HG02588 (cell line): Measurements from ENCODE around the gene CXCR2.
"Not testable (repeated sequence)": the region's sequence is repeated elsewhere in the genome, so short reads cannot be mapped to it uniquely, and the experiment has no call there.

ENCODE experiments used
- ATAC-seq: cut with Tn5 transposase; IDR thresholded peaks from one replicate; pipeline ENCODE4 v1.9.1; 2021; ENCODE audit warnings: mild to moderate bottlenecking, moderate library complexity; ENCODE audit not compliant: unreplicated experiment

The CXCR2 gene

DNA sequence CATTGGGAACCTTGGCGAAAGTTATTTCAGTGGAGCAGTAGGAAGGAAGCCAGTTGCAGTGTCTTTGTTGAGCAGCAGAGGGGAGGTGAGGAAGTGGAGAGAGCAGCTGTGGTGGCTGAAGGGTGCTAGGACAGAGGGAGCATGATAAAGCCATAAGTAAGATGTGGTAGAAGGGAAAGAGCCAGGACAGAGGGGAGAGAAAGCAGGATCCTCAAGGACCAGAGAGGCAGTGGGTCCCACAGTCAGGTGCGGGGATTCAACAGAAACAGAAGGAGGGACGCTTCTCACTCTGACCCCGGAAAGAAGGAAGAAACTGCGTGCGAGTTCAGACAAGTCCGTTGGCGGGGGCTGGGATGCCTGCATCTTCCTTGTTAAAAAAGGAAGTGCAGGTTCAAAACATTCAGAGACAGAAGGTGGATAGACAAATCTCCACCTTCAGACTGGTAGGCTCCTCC, at the start of gene CXCR2:
CXCR2 (plus strand) TSS at position 403 of the 455 bp plus-strand sequence. CDS start 8,774 bp downstream, outside the sequence.
- ATAC-seq: no peak

DNA sequence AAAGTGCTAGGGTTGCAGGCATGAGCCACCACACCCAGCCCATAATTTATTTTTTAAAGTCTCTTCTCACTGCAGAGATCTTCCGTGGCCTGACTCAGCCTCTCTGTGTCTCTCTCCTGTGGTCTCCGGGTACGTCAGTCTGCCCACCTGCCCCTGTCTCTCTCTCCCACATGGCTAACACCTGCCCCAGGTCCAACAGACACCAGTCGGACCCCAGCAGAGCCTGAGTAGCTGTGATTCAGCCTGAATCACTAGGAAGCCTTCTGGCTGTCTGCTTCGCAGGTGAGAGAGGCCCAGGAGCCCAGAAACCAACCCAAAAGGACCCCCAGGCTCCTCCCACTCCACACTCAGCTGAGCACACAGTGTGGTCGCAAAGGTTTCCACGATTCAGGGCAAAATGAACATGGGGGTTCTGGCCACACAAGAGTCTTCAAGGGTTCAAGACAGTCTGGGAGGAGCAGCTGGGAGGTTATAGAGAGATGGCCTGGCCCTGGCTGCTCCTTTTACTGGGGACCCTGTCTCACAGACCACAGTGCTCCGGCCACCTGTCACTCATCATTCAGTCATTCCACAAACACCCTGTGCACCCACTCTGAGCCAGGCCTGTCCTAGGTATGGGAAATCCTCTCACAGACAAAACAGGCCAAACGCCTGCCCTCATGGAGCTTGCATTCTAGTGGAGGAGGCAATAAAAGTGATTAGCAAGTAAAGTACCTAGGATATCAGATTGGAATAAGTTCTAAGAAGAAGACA, 48.2 kb upstream of the CXCR2 start:
- ATAC-seq: no peak

DNA sequence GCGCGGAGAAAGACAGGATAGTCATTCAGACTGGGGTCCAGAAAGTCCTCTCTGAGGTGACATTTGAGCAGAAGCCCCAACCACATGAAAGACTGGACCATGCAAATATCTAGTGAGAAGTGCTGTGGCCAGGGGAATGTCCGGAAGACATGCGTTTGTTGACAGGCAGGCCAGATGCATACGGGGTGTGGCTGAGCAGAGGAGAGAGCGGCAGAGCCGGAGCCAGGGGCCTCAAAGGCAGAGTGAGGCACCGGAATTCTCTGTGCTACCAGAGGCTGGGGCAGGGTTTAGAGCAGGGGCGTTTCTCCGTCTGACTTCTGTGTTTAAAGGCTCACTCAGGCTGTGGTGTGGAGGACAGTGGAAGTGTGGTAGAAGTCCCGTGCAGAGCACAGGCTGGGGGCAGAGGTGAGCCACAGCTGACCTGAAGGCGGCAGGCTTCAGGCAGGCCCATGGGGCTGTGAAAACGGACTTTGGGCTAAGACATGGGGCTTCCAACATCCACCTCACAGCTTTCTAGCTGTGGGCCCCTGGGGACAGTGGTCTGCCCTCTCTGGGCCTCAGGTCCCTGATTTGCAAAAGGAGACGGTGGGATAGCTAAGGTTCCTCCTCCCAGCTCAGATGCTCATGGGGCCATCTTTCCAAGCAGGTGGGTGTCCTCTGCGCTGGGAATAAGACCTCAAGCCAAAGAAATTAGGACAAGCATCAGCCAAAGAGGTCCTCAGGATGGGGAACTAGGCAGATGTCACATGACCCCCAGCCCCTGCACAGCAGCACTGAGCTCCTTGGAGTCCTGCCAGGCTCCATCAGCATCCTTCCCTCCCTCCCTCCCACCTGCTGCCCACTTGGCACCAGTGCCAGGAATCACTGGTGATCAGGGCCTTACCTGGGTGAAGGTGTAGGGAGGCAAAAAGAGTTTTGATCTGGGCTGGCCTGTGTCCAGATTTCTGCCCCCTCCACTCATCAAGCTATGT, 45.6 kb upstream of the CXCR2 start:
- no peak for ATAC-seq

DNA sequence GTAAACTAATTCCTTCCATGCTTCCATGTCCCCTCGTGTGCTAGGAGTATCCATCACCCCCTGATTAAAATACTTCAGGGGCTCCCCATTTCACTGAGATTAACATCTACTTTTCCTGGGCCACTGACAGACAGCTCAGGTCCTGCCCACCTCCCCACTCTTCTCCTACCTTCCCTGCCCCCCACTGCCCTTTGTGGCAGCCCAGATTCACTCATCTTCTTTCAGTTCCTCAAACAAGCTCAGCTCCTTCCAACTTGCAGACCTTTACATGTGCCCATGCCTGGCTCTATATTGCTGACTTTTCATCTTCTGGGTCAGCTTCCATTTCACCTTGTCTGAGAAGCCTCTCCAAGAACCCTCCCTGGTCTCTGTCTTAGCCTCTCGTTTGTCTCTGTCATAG, 44.8 kb upstream of the CXCR2 start:
- peak; percentile 94 for ATAC-seq

DNA sequence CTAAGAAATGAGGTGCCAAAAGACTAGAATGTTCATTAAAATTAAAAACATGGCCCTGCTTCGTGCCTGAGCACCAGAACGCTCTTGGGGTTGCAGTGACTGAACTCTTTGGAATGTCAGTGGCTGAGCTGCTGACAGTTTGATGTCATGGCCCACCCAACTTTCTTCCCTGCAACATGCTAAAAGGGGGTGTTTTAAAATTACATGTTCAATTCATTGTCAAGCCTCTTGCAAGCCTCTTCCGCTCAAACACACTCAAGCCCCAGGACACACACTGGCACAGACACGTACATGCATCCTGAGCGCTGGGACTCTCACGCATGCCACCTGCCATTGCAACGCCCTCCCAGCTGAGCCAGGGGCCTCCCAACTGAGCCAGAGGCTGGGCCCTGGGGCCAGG, 44.1 kb upstream of the CXCR2 start:
- ATAC-seq: no peak

DNA sequence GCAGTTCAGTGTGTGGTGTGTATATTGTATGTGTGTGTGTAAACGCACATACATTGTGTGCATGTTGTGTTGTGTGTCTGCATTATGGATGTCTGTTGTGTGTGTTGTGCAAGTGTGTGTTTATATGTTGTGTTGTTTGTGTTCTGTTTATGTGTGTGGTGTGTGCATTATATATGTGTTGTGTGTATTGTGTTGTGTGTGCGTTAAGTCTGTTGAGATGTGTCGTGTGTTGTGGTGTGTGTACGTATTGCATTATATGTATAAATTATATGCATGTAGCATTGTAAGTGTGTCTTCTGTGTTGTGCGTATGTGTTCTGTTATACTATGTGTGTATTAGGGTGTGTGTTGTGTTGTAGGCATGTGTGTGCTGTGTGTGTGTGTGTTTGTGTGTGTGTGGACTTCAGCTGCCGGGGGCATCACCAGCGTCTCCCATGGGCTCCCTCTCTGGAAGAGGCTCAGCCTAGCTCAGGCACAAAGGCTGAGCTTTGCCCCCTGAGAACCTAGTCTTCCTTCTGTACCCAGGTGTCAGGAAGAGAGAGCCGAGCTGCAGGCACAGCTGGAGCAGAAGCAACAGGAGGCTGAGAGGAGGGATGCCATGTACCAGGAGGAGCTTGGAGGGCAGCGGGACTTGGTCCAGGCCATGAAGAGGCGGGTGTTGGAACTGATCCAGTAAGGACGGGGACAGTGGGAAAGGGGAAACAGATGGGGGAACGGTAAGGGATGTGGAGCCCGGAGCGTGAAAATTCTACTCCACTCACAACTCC, 43.1 kb upstream of the CXCR2 start:
- no peak for ATAC-seq

DNA sequence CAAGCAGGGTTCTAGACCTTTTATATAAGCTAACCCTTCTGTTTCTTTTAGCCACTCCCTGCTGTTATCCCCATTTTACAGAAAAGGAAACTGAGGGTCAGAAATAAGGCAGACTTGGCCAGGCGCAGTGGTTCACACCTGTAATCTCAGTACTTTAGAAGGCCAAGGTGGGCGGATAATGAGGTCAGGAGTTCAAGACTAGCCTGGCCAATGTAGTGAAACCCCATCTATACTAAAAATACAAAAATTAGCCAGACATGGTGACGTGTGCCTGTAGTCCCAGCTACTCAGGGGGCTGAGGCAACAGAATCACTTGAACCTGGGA, 42.5 kb upstream of the CXCR2 start:
- ATAC-seq: no peak

DNA sequence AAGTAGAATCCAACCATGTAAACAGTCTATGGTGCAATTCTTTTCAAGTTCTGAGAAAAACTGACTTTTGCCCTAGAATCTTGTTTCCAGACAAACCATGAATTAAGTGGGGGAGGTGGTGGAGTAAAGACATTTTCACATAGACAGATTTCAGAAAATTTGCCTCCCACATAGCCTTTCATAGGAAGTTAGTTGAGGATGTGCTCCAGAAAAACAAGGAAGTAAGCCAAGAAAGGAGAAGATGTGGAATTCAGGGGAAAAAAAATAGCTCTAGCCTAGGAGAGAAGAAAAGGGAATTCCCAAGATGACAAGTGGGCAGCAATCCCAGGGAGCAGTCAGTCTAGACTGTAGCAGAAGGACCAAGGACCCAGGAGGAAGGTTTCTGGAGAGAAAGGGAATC, 39.4 kb upstream of the CXCR2 start:
- no peak for ATAC-seq

DNA sequence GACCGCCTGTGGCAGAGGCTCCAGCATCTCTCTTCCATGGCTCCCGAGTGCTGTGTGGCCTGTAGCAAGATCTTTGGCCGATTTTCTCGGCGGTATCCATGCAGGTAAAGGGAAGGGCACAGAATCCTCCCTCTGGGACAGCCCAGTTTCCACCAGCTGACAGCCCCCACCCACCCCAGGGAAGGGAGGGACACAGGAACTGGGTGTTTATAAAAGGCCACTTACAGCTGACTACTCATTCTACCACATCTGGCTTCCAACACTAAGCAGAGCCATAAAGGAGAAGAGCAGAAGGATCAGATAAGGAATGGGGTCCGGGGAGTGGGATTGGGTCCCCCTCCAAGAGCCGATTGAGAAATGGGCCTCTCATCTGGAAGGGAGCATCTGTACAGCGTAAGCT, 36.6 kb upstream of the CXCR2 start:
- ATAC-seq: no peak

DNA sequence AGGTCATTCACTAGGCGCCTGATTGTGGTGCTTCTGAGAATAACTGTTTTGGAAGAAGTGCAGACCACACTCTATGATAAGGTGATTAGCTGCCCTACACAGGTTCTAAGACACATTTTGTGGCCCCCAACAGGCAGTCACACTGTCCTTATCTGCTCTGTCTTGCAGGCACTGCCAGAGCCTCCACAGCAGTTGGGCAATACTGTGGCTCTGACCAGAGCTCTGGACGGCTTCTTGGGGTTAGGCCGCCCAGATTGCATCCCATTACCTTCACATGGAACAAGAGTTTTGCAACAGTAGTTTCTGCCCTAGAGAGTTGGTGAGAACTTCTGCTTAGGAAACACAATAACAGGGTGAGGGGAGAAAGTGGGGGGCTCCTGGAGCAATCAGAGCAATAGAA, 34.1 kb upstream of the CXCR2 start:
- ATAC-seq: no peak

DNA sequence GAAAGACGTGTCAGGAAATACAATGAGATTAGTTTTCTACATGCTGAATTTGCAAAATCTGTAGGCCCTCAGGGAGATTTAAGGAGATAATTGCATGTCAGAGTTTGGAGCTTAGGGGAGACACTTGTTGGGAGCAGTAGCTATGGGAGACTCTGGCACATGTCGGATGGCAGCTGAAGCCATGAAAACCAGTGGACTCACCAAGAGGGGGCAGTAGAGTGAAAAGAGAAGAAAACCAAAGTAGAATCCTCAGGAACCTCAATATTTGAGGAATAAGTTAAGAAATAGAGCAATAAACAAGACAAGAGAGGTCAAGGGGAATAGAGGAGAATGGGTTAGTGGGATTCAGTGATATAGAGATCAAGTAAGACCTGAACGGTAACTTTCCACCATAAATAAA, 31.9 kb upstream of the CXCR2 start:
- no peak for ATAC-seq

DNA sequence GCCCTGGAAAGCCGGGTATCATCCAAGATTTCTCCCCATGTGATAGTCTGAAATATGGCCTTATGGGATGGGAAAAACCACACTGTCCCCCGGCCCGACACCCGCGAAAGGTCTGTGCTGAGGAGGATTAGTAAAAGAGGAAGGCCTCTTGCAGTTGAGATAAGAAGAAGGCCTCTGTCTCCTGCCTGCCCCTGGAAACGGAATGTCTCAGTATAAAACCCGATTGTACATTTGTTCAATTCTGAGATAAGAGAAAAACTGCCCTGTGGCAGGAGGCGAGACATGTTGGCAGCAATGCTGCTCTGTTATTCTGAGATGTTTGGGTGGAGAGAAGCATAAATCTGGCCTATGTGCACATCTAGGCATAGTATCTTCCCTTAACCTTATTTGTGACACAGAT, 30.0 kb upstream of the CXCR2 start:
- ATAC-seq: no peak

DNA sequence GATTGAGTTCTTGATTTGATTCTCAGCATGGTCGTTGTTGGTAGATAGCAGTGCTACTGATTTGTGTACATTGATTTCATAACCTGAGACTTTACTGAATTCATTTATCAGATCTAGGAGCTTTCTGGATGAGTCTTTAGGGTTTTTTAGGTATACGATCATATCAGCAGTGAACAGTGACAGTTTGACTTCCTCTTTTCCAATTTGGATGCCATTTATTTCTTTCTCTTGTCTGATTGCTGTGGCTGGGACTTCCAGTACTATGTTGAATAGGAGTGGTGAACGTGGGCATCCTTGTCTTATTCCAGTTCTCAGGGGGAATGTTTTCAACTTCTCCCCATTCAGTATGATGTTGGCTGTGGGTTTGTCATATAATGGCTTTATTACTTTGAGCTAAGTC, 27.9 kb upstream of the CXCR2 start:
- ATAC-seq: no peak

DNA sequence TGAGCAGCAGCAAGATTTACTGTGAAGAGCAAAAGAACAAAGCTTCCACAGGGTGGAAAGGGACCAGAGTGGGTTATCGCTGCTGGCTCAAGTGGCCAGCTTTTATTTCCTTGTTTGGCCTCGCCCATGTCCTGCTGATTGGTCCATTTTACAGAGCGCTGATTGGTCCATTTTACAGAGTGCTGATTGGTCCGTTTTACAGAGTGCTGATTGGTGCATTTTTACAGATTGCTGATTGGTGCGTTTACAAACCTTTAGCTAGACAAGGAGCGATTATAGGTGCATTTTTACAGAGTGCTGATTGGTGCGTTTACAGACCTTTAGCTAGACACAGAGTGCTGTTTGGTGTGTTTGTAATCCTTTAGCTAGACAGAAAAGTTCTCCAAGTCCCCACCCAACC, 17.0 kb upstream of the CXCR2 start:
- not testable (repeated sequence) for ATAC-seq

DNA sequence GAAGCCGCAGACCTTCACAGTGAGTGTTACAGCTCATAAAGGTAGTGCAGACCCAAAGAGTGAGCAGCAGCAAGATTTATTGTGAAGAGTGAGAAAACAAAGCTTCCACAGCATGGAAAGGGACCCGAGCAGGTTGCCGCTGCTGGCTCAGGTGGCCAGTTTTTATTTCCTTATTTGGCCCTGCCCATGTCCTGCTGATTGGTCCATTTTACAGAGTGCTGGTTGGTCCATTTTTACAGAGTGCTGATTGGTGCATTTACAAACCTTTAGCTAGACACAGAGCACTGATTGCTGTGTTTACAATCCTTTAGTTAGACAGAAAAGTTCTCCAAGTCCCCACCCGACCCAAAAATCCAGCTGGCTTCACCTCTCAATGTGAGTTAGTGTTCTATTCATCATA, 4.0 kb upstream of the CXCR2 start:
- ATAC-seq: not testable (repeated sequence)

DNA sequence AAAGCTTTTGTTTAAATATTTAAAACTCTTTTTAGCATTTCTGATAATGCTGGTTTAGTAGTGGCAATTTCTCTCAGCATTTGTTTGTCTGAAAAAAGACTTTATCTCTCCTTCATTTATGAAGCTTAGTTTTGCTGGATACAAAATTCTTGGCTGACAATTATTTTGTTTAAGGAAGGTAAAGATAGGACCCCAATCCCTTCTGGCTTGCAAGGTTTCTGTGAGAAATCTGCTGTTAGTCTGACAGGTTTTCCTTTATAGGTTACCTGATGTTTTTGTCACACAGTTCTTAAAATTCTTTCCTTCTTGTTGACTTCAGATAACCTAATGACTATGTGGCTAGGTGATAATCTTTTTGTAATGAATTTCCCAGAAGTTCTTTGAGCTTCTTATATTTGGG, 3.5 kb upstream of the CXCR2 start:
- not testable (repeated sequence) for ATAC-seq

DNA sequence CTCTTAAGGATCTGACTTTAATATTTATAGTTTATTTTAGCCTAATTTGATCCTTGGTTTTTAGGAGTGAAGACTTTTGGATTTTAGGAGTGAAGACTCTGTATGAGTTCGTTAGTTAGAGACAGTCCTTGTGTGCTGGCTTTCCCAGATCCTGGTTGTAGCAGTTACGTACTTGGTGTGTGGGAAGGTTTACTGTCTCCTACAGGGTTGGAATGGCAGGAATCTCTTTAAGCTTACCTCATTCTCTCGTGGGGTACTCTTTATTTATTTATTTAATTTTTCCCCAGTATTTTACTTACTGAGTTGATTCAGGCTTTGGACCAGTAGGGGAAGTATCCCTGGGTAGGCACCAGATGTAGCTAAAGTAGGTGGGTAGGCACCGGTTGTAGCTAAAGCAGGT, 1.8 kb upstream of the CXCR2 start:
- no peak for ATAC-seq

DNA sequence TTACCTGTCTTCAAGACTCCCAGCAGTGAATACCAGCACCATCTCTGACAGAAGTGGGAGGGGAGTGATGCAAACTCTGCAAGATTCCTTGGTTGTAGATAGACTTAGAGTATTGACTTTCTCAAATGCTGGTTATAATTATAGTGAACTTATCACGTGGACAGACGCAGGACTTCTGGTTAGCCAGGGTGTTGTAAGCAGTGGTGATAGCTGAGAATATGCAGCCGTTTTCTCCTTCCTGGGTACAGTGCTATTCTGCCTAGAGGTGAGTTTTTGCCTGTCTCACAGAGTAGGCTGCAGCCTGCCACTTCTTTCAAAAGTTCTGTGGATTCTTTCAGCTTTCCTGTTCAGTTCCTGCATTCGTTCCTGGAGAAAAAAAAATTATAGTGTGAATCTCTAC, 733 bp upstream of the CXCR2 start:
- ATAC-seq: no peak

DNA sequence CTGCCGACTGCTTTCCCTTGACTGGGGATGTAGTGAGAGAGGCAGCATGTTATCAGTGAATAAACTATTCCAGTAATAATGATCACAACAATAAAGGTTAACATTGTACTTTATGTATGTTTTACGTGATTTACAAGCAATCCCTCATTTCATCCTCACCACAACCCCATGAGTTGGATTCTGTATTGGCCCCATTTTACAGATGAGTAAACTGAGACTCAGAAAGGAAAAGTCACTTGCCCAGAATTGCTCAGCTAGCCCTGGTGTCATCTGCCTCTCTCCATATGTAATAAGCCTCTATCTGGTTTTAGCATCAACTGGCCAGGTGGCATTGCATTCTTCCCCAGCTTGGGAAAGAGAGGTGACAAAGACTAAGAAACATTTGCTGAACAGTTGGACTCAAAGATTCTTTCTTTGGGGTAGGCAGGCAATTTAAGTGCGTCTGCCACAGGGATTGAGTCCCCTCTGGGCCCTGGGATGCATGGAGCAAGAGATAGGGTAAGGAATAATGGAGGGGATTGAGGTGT, 2.2 kb downstream of the CXCR2 start:
- no peak for ATAC-seq

DNA sequence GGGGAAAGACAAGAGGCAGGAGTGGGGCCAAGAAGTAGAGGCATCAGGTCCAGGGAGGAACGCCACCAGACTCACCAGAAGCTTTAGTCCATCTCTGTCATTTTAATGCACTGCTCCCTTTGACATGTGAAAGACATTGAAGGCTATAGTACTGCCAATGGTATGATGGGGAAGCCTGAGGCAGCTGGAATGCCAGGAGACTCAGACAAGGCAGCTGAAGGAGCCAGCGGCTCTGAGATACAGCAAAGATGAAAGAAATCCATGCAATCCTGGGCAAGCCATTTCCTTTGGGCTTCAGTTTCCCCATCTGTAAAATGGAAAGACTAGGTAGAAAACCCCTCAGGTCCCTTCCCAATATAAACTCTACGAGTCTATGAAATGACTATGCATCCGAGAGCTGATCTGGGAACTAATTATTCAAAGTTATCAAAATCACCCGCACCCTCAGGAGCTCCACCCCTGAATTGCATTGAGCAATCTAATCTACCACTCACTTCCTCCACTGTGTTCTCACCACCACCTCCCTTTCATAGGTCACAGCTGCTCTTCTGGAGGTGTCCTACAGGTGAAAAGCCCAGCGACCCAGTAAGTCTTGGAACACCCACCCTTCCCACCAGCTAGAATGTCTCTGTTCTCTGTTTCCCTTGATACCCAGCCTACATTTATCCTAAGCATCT, 3.1 kb downstream of the CXCR2 start:
- ATAC-seq: no peak
